T-helper 2 cell treated with Interferon-gamma antibody and Interleukin-4, amounts not matched to agents 5 μg/mL and 100 μg/mL, for 36 hours (primary cell): ENCODE data around the gene RXYLT1.

ENCODE experiments used
- DNase-seq: peaks from one replicate; pipeline ENCODE4 v3.0.0; 2021; ENCODE audit warnings: low spot score
- H3K27ac Mint-ChIP-seq: one replicate; pipeline ENCODE4 v1.8.0; 2021; ENCODE audit warnings: mild to moderate bottlenecking, mixed read lengths
- H3K27me3 Mint-ChIP-seq: one replicate; pipeline ENCODE4 v1.8.0; 2021; ENCODE audit warnings: low read depth, mixed read lengths
- H3K36me3 Mint-ChIP-seq: one replicate; pipeline ENCODE4 v1.8.0; 2021; ENCODE audit warnings: low read depth, mixed read lengths
- H3K4me1 Mint-ChIP-seq: one replicate; pipeline ENCODE4 v1.8.0; 2021; ENCODE audit warnings: low read depth, mixed read lengths
- H3K4me3 Mint-ChIP-seq: one replicate; pipeline ENCODE4 v1.8.0; 2022; ENCODE audit warnings: mild to moderate bottlenecking, moderate library complexity, mixed read lengths
- H3K9me3 Mint-ChIP-seq: one replicate; pipeline ENCODE4 v1.8.0; 2021; ENCODE audit warnings: mixed read lengths

Gene RXYLT1

GRCh38 chr12:63811755-63812154 is 32.0 kb downstream of the RXYLT1 start:
- peak overlapping the region; percentile 16 for H3K27ac Mint-ChIP-seq
- peaks cover 7% of the 10 kb centered on the region for H3K36me3 Mint-ChIP-seq
- no peak for DNase-seq
- no peak overlapping the region for H3K4me3 Mint-ChIP-seq
- peaks cover 28% of the 10 kb centered on the region for H3K4me1 Mint-ChIP-seq
- peaks cover 3% of the 10 kb centered on the region for H3K9me3 Mint-ChIP-seq
- no peaks in the 10 kb centered on the region for H3K27me3 Mint-ChIP-seq

GRCh38 chr12:63814146-63814772 is 34.5 kb downstream of the RXYLT1 start:
- peaks cover 19% of the 10 kb centered on the region for H3K9me3 Mint-ChIP-seq
- peak overlapping the region; percentile 46 for H3K4me3 Mint-ChIP-seq
- peak overlapping the region; percentile 34 for H3K27ac Mint-ChIP-seq
- H3K27me3 Mint-ChIP-seq: no peaks in the 10 kb centered on the region
- peaks cover 11% of the 10 kb centered on the region for H3K36me3 Mint-ChIP-seq
- DNase-seq: no peak
- peaks cover 28% of the 10 kb centered on the region for H3K4me1 Mint-ChIP-seq

GRCh38 chr12:63815482-63815852 is 35.8 kb downstream of the RXYLT1 start:
- no peak for DNase-seq

GRCh38 chr12:63816031-63816430 is 36.3 kb downstream of the RXYLT1 start:
- no peak for DNase-seq
- Mint-ChIP-seq H3K4me3 (peak overlapping the region; percentile 11), H3K27ac (no peak overlapping the region), H3K9me3 (peaks cover 31% of the 10 kb centered on the region), H3K4me1 (peaks cover 24% of the 10 kb centered on the region), H3K27me3 (no peaks in the 10 kb centered on the region), H3K36me3 (peaks cover 9% of the 10 kb centered on the region)

More at GRCh38 chr12:63815482-63815852, 35.8 kb downstream of the RXYLT1 start:
- Mint-ChIP-seq H3K4me1 (peaks cover 24% of the 10 kb centered on the region), H3K9me3 (peaks cover 31% of the 10 kb centered on the region), H3K36me3 (peaks cover 9% of the 10 kb centered on the region), H3K27ac (no peak overlapping the region), H3K4me3 (peak overlapping the region; percentile 11), H3K27me3 (no peaks in the 10 kb centered on the region)

- peaks cover 31% of the 10 kb centered on the region for H3K9me3 Mint-ChIP-seq
- no peak overlapping the region for H3K27ac Mint-ChIP-seq
- no peak for DNase-seq
- no peak overlapping the region for H3K4me3 Mint-ChIP-seq
- H3K36me3 Mint-ChIP-seq: peaks cover 15% of the 10 kb centered on the region
- peaks cover 11% of the 10 kb centered on the region for H3K27me3 Mint-ChIP-seq
- peaks cover 16% of the 10 kb centered on the region for H3K4me1 Mint-ChIP-seq
These were observed 40.7 kb downstream of the RXYLT1 start for GRCh38 chr12:63820427-63820826.

- DNase-seq: no peak
- peaks cover 10% of the 10 kb centered on the region for H3K4me1 Mint-ChIP-seq
- peaks cover 28% of the 10 kb centered on the region for H3K9me3 Mint-ChIP-seq
- H3K27ac Mint-ChIP-seq: peak overlapping the region; percentile 60
- peak overlapping the region; percentile 83 for H3K4me3 Mint-ChIP-seq
- H3K27me3 Mint-ChIP-seq: peaks cover 11% of the 10 kb centered on the region
- H3K36me3 Mint-ChIP-seq: peaks cover 14% of the 10 kb centered on the region
These were observed 42.1 kb downstream of the RXYLT1 start for GRCh38 chr12:63821781-63822251.

- Mint-ChIP-seq H3K27ac (no peak overlapping the region), H3K4me1 (peaks cover 10% of the 10 kb centered on the region), H3K4me3 (peak overlapping the region; percentile 83), H3K36me3 (peaks cover 12% of the 10 kb centered on the region), H3K27me3 (peaks cover 11% of the 10 kb centered on the region), H3K9me3 (peaks cover 23% of the 10 kb centered on the region)
- DNase-seq: no peak
These were observed 42.6 kb downstream of the RXYLT1 start for GRCh38 chr12:63822352-63822751.

GRCh38 chr12:63823040-63823439 is 43.3 kb downstream of the RXYLT1 start:
- peaks cover 12% of the 10 kb centered on the region for H3K36me3 Mint-ChIP-seq
- no peak overlapping the region for H3K4me3 Mint-ChIP-seq
- DNase-seq: no peak
- H3K9me3 Mint-ChIP-seq: peaks cover 20% of the 10 kb centered on the region
- H3K27ac Mint-ChIP-seq: no peak overlapping the region
- H3K4me1 Mint-ChIP-seq: peaks cover 10% of the 10 kb centered on the region
- H3K27me3 Mint-ChIP-seq: peaks cover 11% of the 10 kb centered on the region

GRCh38 chr12:63826006-63826585 is 46.4 kb downstream of the RXYLT1 start:
- H3K36me3 Mint-ChIP-seq: peaks cover 5% of the 10 kb centered on the region
- H3K4me1 Mint-ChIP-seq: peaks cover 10% of the 10 kb centered on the region
- H3K27ac Mint-ChIP-seq: no peak overlapping the region
- no peak for DNase-seq
- no peak overlapping the region for H3K4me3 Mint-ChIP-seq
- no peaks in the 10 kb centered on the region for H3K9me3 Mint-ChIP-seq
- H3K27me3 Mint-ChIP-seq: peaks cover 30% of the 10 kb centered on the region

- DNase-seq: no peak
- Mint-ChIP-seq H3K36me3 (no peaks in the 10 kb centered on the region), H3K27me3 (peaks cover 27% of the 10 kb centered on the region), H3K9me3 (no peaks in the 10 kb centered on the region), H3K27ac (no peak overlapping the region), H3K4me3 (no peak overlapping the region), H3K4me1 (peaks cover 1% of the 10 kb centered on the region)
These were observed 49.2 kb downstream of the RXYLT1 start for GRCh38 chr12:63828867-63829266.

- Mint-ChIP-seq H3K27me3 (peaks cover 21% of the 10 kb centered on the region), H3K36me3 (no peaks in the 10 kb centered on the region), H3K4me1 (no peaks in the 10 kb centered on the region), H3K27ac (no peak overlapping the region), H3K4me3 (no peak overlapping the region), H3K9me3 (no peaks in the 10 kb centered on the region)
- no peak for DNase-seq
These were observed 56.3 kb downstream of the RXYLT1 start for GRCh38 chr12:63836046-63836445.

- no peak for DNase-seq
- Mint-ChIP-seq H3K4me3 (no peak overlapping the region), H3K9me3 (no peaks in the 10 kb centered on the region), H3K27ac (no peak overlapping the region), H3K4me1 (no peaks in the 10 kb centered on the region), H3K36me3 (no peaks in the 10 kb centered on the region), H3K27me3 (peaks cover 21% of the 10 kb centered on the region)
These were observed 57.2 kb downstream of the RXYLT1 start for GRCh38 chr12:63836936-63837335.

- H3K36me3 Mint-ChIP-seq: no peaks in the 10 kb centered on the region
- H3K27me3 Mint-ChIP-seq: peaks cover 28% of the 10 kb centered on the region
- no peak overlapping the region for H3K4me3 Mint-ChIP-seq
These were observed 58.7 kb downstream of the RXYLT1 start for GRCh38 chr12:63838411-63838810.

GRCh38 chr12:63841011-63841410 is 61.3 kb downstream of the RXYLT1 start:
- H3K36me3 Mint-ChIP-seq: peaks cover 2% of the 10 kb centered on the region
- peaks cover 10% of the 10 kb centered on the region for H3K4me1 Mint-ChIP-seq
- no peaks in the 10 kb centered on the region for H3K9me3 Mint-ChIP-seq
- DNase-seq: no peak
- H3K27me3 Mint-ChIP-seq: peaks cover 42% of the 10 kb centered on the region
- H3K4me3 Mint-ChIP-seq: no peak overlapping the region
- H3K27ac Mint-ChIP-seq: no peak overlapping the region

More at GRCh38 chr12:63838411-63838810, 58.7 kb downstream of the RXYLT1 start:
- peaks cover 4% of the 10 kb centered on the region for H3K4me1 Mint-ChIP-seq
- no peak for DNase-seq
- no peaks in the 10 kb centered on the region for H3K9me3 Mint-ChIP-seq
- H3K27ac Mint-ChIP-seq: no peak overlapping the region
